Tibial nerve (tissue), 3 donors: ENCODE data around the gene ZNF71.
A peak's percentile ranks its signal among the peaks of the same experiment; 100 is the strongest.

Experiments
- POLR2A ChIP-seq, 2 donors: fragments of 450-650 bp; IDR thresholded peaks; one replicate each; pipeline ENCODE4 v1.6.1; 2017; ENCODE audit warnings: antibody characterized with exemption in 2 of 2, mild to moderate bottlenecking in 2 of 2, moderate library complexity in 2 of 2
- TF ChIP-seq, protein P1 (sequence below), 5 experiments: fragments of 200-600 bp in 3 of 5; fragments of 450-650 bp in 2 of 5; sonication (generic) in 3 of 5; IDR thresholded peaks; one replicate each; pipeline ENCODE4 v1.5.1; 2016 to 2019; ENCODE audit warnings: antibody characterized with exemption in 5 of 5, mild to moderate bottlenecking in 3 of 5, moderate library complexity in 2 of 5

GRCh38 chr19:56567274-56568120 is 27.6 kb upstream of the ZNF71 start, which contains the start of gene ZNF470:
- TF ChIP-seq, protein P1, sequence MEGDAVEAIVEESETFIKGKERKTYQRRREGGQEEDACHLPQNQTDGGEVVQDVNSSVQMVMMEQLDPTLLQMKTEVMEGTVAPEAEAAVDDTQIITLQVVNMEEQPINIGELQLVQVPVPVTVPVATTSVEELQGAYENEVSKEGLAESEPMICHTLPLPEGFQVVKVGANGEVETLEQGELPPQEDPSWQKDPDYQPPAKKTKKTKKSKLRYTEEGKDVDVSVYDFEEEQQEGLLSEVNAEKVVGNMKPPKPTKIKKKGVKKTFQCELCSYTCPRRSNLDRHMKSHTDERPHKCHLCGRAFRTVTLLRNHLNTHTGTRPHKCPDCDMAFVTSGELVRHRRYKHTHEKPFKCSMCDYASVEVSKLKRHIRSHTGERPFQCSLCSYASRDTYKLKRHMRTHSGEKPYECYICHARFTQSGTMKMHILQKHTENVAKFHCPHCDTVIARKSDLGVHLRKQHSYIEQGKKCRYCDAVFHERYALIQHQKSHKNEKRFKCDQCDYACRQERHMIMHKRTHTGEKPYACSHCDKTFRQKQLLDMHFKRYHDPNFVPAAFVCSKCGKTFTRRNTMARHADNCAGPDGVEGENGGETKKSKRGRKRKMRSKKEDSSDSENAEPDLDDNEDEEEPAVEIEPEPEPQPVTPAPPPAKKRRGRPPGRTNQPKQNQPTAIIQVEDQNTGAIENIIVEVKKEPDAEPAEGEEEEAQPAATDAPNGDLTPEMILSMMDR (IDR thresholded peaks at IDR 0.05), result peak in 1 of 5 experiments; percentile 15
- TF ChIP-seq POLR2A (IDR thresholded peaks at IDR 0.05), result peak; percentile 31 to 56
